Erythroblast (primary cell): ENCODE data around the gene CHD9.

ENCODE experiments used
- GATA1 ChIP-seq: IDR thresholded peaks from 2 replicates; pipeline ENCODE4 v1.6.1; 2011; ENCODE audit warnings: low read depth, mild to moderate bottlenecking, control low read depth, low read length, moderate library complexity
- POLR2A ChIP-seq: IDR thresholded peaks from 2 replicates; pipeline ENCODE4 v1.6.1; 2011; ENCODE audit warnings: mild to moderate bottlenecking, low read length

GRCh38 chr16:53234836-53235235 is 180.0 kb downstream of the CHD9 start:
- TF ChIP-seq POLR2A: no peak
- no peak for TF ChIP-seq GATA1
